CD4-positive, alpha-beta T cell (primary cell): ENCODE results near the gene RAET1G. TPM values are rescaled to one million over a fixed set of nuclear protein-coding genes. Genes with fewer than 3 reads are reported as not detected.
"Not testable (repeated sequence)": the region's sequence is repeated elsewhere in the genome, so short reads cannot be mapped to it uniquely, and the experiment has no call there.

Source experiments
- ATAC-seq: fragments of 200-7000 bp; cut with Tn5 transposase; one replicate; pipeline ENCODE4 v1.10.0; 2022; ENCODE audit warnings: mild to moderate bottlenecking; ENCODE audit not compliant: poor library complexity
- CTCF ChIA-PET: fragments of 350-600 bp; sonication (Branson Sonifier 250); formaldehyde crosslinking; loops from one replicate; lab custom pipeline; 2021; ENCODE audit warnings: antibody characterized with exemption, inconsistent platforms; lab: Charles Lee
- POLR2A ChIA-PET: fragments of 350-600 bp; sonication (Branson Sonifier 250); formaldehyde crosslinking; loops from one replicate; lab custom pipeline; 2021; ENCODE audit warnings: antibody characterized with exemption, inconsistent platforms; lab: Charles Lee
- DNase-seq, 14 experiments: peaks; one replicate each; pipeline ENCODE4 v3.0.0-alpha.2; 2013 to 2020; ENCODE audit warnings: mixed read lengths in 2 of 14
- H3K27ac ChIP-seq, 2 donors: one replicate each; pipeline versions ENCODE4 v1.5.1 to v1.7.0; 2013; ENCODE audit warnings: low read length in 2 of 2, low read depth in 1 of 2, mild to moderate bottlenecking in 1 of 2
- H3K27me3 ChIP-seq, 2 experiments: 1 replicate in 1 of 2; 2 replicates in 1 of 2; pipeline versions ENCODE4 v1.6.1 to v1.7.0; 2013; ENCODE audit warnings: low read length in 2 of 2, control low read depth in 1 of 2, mild to moderate bottlenecking in 1 of 2, moderate library complexity in 1 of 2; ENCODE audit not compliant: insufficient read depth in 2 of 2, control insufficient read depth in 1 of 2
- H3K36me3 ChIP-seq: one replicate; pipeline ENCODE4 v1.6.1; 2013; ENCODE audit warnings: low read length, control low read depth; ENCODE audit not compliant: insufficient read depth
- H3K4me1 ChIP-seq: one replicate; pipeline ENCODE4 v1.6.1; 2013; ENCODE audit warnings: low read length, control low read depth; ENCODE audit not compliant: insufficient read depth
- H3K4me3 ChIP-seq: one replicate; pipeline ENCODE4 v1.5.1; 2013; ENCODE audit warnings: mild to moderate bottlenecking, low read length, moderate library complexity
- H3K9me3 ChIP-seq, 2 experiments: 1 replicate in 1 of 2; 2 replicates in 1 of 2; pipeline versions ENCODE4 v1.6.1 to v1.7.0; 2013; ENCODE audit warnings: low read length in 2 of 2, mild to moderate bottlenecking in 2 of 2, control low read depth in 1 of 2, moderate library complexity in 1 of 2; ENCODE audit not compliant: control insufficient read depth in 1 of 2, insufficient read depth in 1 of 2
- H3K27ac Mint-ChIP-seq: one replicate; pipeline ENCODE4 v1.8.0; 2020; ENCODE audit warnings: mixed read lengths
- H3K27me3 Mint-ChIP-seq: one replicate; pipeline ENCODE4 v1.8.0; 2021; ENCODE audit warnings: mixed read lengths
- H3K36me3 Mint-ChIP-seq: one replicate; pipeline ENCODE4 v1.8.0; 2021; ENCODE audit warnings: low read depth, mixed read lengths
- H3K4me1 Mint-ChIP-seq: one replicate; pipeline ENCODE4 v1.8.0; 2021; ENCODE audit warnings: low read depth, mixed read lengths
- H3K4me3 Mint-ChIP-seq: one replicate; pipeline ENCODE4 v1.8.0; 2020; ENCODE audit warnings: mild to moderate bottlenecking, mixed read lengths
- H3K9me3 Mint-ChIP-seq: one replicate; pipeline ENCODE4 v1.8.0; 2020; ENCODE audit warnings: mixed read lengths
- CTCF ChIP-seq: fragments of 200-600 bp; IDR thresholded peaks from one replicate; pipeline ENCODE4 v1.8.0; 2022; ENCODE audit warnings: antibody characterized with exemption, mild to moderate bottlenecking
- intact Hi-C, 2 experiments: fragments of 100-400 bp; cut with DNase I in 1 of 2; cut with micrococcal nuclease in 1 of 2; formaldehyde crosslinking; loops; one replicate each; pipeline versions ENCODE4 v1.15.1 to v1.9.0; 2023 to 2025; cut with DNase I, micrococcal nuclease
- total RNA-seq, 174 experiments: library from RNA in 2 of 174; stranded (reverse) in 2 of 174; gene quantifications; one replicate each; pipeline ENCODE4 v1.2.3 and lab custom pipeline; 2021 to 2026

RAET1G gene
- total RNA-seq, 2 experiments from 2014 or later = not detected

DNA sequence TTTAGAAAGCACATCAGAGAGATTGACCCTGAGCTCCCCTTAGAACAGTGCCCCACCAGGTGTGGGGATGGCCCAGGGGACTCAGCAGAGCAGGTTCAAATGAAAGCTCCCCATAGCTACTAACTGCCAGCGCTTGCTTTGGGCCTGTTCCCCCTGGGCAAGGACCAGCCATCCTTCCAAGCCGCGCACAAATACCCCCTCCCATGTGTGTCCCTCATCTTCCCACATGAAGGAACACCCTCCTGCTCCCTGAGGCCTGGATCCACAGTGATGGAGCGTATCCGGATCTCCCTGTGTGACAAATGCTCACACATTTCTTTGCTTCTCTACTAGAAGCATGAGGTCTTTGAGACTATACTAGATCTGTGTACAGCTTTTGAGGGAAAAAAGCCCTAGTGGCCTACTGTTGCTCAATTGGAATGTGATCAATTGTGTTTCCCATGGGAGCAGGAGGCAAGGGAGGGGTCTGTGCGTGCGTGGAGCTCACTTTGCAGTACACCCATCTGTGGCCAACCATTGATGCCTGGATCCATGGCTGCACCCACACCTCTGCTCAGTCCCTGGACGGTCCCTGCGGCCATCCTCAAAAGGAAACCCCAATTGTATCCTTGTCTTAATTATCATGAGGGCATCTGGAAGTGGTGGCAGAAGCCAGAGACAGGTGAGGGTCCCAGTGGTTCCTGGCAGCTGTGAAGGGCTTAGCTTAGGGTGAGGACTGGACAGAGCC, 1.4 kb upstream of the RAET1G start:
- ChIA-PET POLR2A (no interaction called here), CTCF (interaction anchor here (2.2 kb wide), 1 partner anchor 90 kb away, joined by 6 read pairs; no protein-coding TSS in a partner anchor)
- H3K9me3 ChIP-seq = peaks cover 0 to 20% of the 10 kb centered on the region in 2 experiments
- H3K27me3 ChIP-seq = peaks cover 59 to 70% of the 10 kb centered on the region in 2 experiments
- Mint-ChIP-seq H3K4me1 (peaks cover 27% of the 10 kb centered on the region), H3K36me3 (no peaks in the 10 kb centered on the region), H3K27ac (no peak overlapping the region), H3K4me3 (peak overlapping the region; percentile 30), H3K27me3 (peaks cover 91% of the 10 kb centered on the region), H3K9me3 (no peaks in the 10 kb centered on the region)
- ATAC-seq (no peak), DNase-seq (peak in 1 of 14 experiments; percentile 31)
- no peak overlapping the region for H3K27ac ChIP-seq
- H3K36me3 ChIP-seq = no peaks in the 10 kb centered on the region
- intact Hi-C loops = loop anchor here (10.0 kb wide), 1 partner anchor 200 kb away; no protein-coding TSS in a partner anchor
- no peak for TF ChIP-seq CTCF
- peaks cover 31% of the 10 kb centered on the region for H3K4me1 ChIP-seq
- no peak overlapping the region for H3K4me3 ChIP-seq

DNA sequence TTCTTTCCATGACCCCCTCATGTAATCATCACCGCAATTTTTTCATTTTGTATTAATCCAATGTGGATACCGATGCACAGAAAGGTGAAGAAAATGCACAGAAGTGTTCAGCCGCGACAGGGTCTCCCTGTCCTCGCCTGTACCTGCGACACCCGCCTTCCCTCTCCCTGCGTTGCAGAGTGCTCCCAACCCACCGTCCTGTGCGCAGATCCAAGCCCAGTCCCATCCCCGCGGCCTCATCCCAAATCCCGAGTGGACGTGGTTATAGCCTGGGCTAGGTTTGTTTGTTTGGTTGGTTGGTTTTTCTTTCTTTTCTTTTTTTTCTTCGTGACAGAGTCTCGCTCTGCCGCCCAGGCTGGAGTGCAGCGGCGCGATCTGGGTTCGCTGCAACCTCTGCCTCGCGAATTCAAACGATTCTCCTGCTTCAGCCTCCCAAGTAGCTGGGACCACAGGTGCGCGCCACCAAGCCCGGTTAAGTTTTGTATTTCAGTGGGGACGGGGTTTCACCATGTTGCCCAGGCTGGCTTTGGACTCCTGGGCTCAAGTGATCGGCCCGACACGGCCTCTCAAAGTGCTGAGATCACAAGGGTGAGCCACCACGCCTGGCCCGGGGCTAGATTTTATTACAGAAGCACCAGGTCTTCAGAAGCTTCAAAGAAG, 536 bp upstream of the RAET1G start:
- POLR2A ChIA-PET = no interaction called here
- Mint-ChIP-seq H3K27ac (no peak overlapping the region), H3K36me3 (no peaks in the 10 kb centered on the region), H3K4me3 (peak overlapping the region; percentile 77), H3K9me3 (no peaks in the 10 kb centered on the region), H3K4me1 (peaks cover 27% of the 10 kb centered on the region), H3K27me3 (peaks cover 90% of the 10 kb centered on the region)
- TF ChIP-seq CTCF = no peak
- H3K27ac ChIP-seq = no peak overlapping the region
- H3K4me1 ChIP-seq = peaks cover 31% of the 10 kb centered on the region
- DNase-seq (no peak), ATAC-seq (peak; percentile 36)
- intact Hi-C loops = loop anchor here (10.0 kb wide), 1 partner anchor 199 kb away; no protein-coding TSS in a partner anchor
- H3K36me3 ChIP-seq = no peaks in the 10 kb centered on the region
- H3K9me3 ChIP-seq = peaks cover 0 to 20% of the 10 kb centered on the region in 2 experiments
- H3K27me3 ChIP-seq = peaks cover 52 to 61% of the 10 kb centered on the region in 2 experiments
- CTCF ChIA-PET = interaction anchor here (2.2 kb wide), 1 partner anchor 89 kb away, joined by 6 read pairs; no protein-coding TSS in a partner anchor
- peak overlapping the region; percentile 57 for H3K4me3 ChIP-seq

GRCh38 chr6:149922091-149922490, 830 bp downstream of the RAET1G start:
- POLR2A ChIA-PET, H3K36me3 ChIP-seq, H3K27ac Mint-ChIP-seq, CTCF ChIA-PET, ATAC-seq, H3K36me3 Mint-ChIP-seq, H3K9me3 Mint-ChIP-seq, H3K27ac ChIP-seq, H3K4me3 ChIP-seq: not testable (repeated sequence)
- Histone ChIP-seq H3K27me3 (peaks cover 52 to 61% of the 10 kb centered on the region in 2 experiments), H3K4me1 (peaks cover 31% of the 10 kb centered on the region), H3K9me3 (peaks cover 0 to 20% of the 10 kb centered on the region in 2 experiments)
- DNase-seq = peak in 1 of 14 experiments; percentile 30
- intact Hi-C loops = loop anchor here (10.0 kb wide), 1 partner anchor 197 kb away; no protein-coding TSS in a partner anchor
- peaks cover 27% of the 10 kb centered on the region for H3K4me1 Mint-ChIP-seq
- peak overlapping the region; percentile 26 for H3K4me3 Mint-ChIP-seq
- H3K27me3 Mint-ChIP-seq = peaks cover 82% of the 10 kb centered on the region
